HG02943 (cell line): ENCODE measurements around the gene NAP1L1.

Source experiments
- ATAC-seq: cut with Tn5 transposase; IDR thresholded peaks from one replicate; pipeline ENCODE4 v1.9.1; 2021; ENCODE audit warnings: mild to moderate bottlenecking, low read depth, moderate library complexity; ENCODE audit not compliant: unreplicated experiment

NAP1L1 gene

DNA sequence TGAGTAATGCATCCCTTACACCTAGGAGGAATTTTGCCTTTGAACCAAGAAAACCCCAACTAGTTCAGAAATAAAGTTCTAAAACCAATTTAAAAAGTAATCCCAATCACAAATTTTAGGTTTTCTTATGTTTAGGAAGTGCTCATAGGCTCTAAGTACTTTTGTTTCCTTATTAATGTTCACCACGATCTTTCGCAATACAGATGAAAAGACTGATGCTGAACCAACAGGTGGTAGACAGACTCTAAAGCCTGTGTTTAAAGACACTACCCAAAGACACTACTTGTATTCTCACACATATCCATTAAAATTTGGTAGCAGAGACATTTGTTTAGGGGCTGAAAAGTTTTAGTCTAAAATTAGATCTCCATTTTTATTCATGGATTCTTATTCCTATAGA, 42.3 kb downstream of the NAP1L1 start:
- ATAC-seq = no peak

DNA sequence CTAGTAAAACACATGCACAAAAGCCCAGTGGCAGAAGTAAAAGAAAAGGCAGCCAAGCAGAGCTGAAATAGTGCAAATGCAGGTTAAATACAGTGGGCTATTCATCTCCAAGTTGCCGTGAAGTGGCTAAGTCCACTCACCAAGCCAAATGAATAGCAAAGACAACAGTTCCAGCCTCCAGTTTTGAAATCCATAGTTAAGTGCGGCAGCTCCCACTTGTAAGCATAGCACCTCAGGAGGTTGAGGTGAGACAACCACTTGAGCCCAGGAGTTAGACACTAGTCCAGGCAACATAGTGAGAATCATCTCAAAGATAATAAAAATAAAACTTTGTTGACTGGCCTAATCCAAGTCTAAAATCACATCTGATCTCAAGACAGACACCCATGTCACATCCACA, 43.1 kb downstream of the NAP1L1 start:
- no peak for ATAC-seq

DNA sequence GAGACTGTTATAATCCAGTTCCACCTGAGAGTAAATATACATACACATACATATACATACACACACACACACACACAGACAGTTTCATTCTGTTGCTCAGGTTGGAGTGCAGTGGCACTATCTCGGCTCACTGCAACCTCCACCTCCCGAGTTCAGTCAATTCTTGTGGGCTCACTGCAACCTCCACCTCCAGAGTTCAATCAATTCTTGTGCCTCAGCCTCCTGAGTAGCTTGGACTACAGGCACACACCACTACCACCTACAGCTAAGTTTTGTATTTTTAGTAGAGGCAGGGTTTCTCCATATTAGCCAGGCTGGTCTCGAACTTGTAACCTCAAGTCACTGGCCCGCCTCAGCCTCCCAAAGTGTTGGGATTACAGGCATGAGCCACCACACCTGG, 44.0 kb downstream of the NAP1L1 start:
- ATAC-seq = no peak

DNA sequence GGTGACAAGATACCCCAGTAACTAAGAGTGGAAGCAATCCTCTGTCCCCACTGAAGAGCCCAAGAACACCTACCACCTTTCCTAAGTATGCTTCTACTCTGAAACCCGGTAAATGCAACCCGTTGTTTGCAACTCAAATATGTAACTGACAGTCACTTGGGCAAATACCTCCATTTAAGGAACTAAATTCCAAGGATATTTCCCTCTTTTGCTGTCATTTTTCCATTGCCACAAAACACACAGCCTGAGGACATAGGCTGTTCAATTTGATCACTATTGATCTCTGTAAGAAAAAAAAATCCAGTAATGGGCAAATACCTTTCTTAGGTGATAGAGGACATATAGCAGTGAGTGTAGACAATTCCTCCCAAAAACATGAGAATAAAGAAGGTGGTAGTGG, 46.3 kb downstream of the NAP1L1 start:
- no peak for ATAC-seq

DNA sequence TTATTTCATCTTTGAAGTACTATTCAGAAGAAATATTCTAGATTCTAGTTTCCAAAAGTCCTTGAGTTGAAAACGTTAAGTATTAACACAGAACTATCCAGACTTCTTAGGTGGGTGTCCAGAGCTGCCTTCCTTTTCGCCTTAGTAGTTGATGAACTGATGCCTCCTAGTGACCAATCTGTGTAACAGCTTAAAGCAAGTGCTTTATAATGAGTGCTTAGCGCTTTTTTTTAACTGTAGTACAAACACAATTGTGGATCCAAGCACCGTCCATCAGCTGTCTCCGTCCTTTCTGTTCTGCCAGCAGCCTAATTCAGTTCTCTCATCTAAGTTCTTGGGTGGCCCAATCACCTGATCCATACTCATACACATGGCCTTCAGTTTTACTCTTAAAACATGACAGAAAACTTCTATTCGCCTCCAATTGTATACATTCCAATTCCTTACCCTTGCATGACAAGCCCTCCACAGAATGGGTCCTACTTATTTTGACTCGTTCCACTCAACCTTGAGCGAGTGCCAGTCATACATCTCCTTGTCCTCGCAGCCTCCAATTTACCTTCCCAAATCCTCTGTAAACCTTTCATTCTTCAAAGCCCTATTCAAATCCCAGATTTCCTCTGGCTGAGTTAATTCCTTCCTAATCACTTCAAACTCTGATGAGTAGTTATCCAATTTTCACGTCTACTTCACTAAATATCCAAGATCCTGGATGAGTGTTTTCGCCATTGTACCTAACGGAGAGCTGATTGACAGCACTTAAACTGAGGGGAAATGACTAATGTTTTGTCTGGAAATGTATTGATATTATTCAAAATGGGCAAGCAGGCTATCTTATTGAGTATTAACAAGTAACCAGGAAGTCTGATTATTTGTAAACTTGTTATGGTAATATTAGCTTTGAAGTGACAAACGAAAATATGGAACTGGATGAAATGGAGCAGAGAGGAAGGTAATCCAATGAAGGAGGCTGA, 47.1 kb downstream of the NAP1L1 start:
- peak; percentile 40 for ATAC-seq

DNA sequence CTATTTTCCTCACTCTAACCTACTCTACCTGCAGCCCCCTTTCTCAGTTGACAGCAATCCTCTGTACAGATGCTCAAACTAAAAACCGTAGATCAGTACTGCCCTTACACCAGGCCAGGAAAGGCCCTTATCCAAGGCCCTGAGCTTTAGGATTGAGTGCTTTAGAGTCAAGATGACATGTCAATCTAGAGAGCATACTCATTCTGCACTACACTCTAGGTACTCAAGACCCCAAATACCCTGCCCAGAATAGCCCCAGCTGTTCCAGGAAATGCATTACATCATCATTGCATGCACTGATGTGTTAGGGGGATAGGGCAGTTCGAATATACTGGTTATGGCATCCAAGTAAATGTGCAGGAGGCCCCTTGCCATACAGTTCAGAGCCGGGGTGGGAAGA, 49.4 kb downstream of the NAP1L1 start:
- ATAC-seq = no peak

DNA sequence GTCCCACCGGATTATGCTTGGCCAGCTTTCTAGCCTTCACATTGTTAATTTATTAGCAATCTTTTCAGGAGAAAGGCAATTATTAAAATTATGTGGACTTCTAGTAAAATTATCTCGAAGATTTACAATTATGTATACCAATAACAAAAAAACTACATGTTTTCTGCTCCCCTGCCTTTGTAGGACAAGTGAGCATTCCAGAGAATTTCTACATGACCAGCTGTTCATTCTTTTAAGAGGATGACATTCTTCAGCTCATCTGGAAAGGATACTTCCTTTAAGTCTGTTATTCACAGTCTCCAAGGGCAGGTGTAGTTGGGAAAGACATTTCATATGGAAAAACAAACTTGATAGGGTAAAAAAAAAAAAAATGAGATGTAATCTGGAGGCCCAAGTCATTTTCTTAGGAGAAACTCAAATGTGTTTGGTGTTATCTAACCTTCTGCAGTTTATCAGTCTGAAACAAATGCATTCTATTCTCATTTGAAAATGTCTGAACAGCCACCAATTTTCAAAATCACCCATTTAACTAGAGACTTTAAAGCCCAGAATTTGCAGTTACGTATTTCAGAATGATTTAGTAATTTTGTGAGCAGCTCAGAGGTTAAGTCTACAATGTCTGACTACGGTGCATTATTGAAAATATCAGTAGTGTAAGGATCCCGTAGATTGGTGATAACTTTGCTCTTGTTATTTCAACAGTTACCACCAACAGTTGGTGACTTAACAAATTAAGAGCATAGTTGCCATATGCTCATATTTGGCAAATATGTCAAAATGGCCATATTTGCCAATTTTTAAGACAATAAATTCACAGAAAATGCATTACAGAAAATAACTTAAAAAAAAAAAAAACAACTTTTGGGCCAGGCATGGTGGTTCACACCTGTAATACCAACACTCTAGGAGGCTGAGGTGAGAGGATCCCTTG, 51.1 kb downstream of the NAP1L1 start:
- ATAC-seq = no peak

DNA sequence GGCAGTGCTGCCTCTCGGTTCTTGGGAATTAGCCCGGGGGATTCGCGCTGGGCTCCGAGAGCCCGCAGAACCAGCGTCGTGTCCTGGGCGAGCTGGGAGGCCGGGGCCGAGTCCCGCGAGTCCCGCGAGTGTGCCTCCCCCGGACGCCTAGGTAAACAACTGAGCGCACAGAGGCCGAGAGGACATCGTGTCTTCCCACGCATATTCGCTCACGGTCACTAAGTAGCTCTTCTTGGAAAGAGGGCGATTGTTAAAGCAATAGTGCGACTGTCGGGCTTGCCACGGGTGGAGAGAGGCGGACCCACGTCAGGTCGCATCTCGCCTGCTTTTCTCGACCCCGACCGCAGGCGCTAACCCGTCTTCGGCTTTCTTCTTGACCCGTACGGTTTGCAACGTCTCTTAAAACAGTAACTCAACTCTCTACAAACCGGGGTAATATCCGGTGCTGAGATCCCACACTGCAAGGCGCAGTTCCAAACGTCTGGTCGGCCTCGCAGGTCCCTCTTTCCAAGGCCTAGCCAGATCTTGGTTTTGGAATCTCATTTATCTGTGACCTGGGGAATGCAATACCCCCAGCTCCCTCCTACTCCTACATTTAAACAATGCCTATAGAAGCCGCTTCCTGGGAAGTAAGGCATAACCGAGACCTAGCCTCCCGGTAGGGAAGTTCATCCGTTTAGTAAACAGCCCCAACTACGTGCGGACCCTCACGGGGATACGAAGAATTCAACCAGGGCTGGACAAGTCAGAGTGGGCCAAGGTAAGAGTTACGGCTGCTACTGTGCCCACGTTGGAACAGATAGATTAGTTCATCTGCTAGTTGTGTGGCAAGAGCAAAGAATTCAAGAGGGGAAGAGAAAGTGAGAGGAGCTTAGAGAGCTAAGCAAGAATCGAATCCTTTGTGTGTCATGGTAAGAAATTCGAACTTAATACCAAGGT, 52.2 kb downstream of the NAP1L1 start:
- ATAC-seq = peak; percentile 25

DNA sequence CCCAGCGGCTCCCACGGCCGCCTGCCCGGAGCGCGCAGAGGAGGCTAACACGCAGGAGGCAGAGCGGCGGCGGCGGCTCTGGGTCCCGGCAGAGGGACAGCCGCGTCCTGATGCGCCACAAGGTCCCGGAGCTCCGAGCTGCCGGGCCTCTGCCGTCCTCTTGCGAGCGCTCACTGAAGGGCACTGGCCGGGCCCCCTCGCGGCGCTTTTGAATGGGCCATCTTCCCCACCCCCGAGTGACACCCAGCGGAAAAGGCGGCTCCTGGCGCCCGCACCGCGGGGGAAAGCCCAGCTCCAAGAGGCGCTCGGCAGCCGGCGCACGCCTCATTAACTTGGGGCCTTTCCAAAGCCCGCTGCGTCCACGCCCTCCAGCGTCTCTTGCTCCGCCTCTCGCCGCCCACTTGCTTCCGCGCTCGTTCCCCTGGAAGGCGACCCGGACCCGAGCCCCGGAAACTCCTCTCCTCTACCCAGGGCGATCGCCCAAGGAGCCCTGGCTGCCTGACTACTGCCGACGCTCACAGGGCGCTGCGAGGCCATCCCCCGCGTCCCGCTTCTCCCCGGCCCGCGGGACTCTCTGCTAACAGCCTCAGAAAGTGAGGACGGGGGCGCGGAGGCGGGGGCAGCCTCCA, 53.0 kb downstream of the NAP1L1 start, which contains the start of gene PHLDA1:
PHLDA1 (minus strand) TSS at position 363 of the 629 bp plus-strand sequence.
- ATAC-seq = peak; percentile 78

DNA sequence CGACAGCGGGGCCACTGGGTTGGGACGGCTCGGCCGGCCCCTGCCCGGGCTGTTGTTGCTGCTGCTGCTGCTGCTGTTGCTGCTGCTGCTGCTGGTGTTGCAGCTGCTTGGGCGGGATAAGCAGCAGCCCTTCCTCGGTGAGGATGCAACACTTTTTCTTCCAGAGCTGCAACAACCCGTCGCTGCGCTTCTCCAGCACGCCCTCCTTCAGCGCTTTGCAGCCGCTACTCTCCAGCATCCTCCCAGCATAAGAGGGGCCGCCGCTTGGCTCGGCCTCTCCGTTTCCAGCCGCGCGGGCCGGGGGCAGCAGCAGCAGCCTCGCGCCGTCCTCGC, 53.4 kb downstream of the NAP1L1 start:
- ATAC-seq = peak; percentile 18

DNA sequence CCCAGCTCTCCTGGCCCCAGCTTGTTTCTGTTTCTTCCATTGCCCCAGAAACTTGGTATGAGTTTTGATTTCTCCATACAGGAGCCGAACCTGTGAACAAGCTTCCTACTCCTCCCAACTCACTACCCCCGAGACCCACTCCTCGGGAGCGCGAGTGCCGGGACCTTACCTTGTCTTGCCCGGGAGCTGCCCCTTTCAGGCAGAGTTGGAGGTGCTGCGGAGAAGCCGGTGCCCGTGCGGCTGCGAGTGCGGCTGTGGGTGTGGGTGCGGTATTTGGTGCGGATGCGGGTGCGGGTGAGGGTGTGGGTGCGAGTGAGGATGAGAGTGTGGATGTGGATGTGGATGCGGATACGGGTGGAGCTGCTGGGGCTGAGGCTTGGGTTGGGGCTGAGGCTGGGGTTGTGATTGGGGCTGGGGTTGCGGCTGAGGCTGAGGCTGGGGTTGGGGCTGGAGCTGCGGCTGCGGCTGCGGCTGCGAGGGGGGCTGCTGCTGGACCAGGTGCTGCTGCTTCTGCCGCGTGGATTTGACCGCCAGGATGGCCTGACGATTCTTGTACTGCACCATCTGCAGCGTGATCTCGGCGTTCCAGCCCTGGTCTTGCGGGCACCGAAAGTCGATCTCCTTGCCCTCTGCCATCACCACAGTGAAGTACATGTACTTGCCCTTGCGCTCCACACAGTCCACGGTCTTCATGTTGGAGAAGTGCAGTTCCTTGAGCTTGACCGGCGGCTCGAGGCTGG, 54.0 kb downstream of the NAP1L1 start:
- peak; percentile 9 for ATAC-seq

DNA sequence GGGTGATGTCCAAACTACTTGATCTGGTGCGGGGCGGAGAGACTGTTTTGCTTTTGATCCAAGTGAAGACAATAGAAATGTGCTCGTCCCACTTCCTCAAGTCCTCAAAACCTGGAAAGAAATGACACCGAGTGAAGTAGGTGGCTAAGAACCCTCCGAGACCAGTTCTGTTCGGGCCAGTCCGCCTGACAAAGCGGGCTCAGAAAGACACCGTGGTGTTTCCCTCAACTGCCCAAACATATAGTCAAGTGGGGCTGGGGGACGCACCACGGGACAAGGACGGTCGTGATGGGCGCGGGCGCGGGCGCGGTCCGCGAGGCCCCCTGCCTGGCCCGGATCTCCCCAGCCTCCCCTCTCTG, 54.5 kb downstream of the NAP1L1 start:
- ATAC-seq = no peak

DNA sequence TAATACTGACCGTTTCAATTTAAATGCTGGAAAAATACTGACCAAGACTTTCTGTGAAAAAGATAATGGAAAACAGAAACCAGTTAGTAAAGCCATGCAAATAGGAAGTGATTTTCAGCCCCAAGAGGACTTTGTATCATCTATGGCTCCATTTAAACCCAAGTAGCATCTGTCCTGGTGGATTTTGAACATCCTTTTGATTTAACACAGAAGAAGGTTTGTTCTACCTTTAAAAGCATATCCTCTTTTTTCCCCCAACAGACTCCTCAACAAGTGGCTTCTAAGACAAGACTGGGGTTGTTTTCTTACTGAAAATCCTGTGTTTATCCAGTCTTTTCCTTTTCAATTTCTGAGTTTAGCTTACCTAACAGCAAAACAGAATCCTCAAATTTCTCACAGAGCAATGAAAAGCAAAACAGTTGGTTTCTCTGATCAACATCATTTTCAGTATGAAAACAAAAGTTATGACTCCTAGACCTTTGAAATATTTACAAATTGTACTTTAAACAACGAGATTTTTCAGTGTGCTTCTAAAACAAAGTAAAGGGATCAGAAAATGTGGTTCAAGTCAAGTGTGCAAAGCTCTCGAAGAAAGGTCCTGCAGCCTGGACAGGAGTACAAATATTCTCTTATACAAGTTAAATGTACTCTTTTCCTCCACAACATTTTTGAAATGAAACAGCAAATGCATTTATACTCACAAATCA, 55.8 kb downstream of the NAP1L1 start:
- ATAC-seq = no peak

DNA sequence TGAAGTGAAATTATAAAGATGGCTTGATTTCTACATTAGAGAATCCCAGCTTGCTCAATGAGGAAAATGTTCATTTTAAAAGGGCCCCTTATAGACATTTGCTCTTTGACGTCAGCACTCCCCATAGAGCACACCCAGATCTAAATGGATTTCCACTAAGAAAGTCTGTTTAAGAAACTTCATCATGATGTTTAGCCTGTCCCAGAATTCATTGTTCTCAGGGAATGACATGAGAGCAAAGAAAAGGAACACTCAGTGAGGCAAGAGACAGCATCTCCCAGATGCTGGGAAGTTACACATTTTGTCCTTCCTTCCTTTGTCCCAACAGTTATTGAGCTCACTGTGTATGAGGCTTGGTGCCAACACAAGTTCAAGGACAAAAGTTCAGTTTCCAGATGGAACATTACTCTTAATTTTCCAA, 57.8 kb downstream of the NAP1L1 start:
- ATAC-seq = no peak

DNA sequence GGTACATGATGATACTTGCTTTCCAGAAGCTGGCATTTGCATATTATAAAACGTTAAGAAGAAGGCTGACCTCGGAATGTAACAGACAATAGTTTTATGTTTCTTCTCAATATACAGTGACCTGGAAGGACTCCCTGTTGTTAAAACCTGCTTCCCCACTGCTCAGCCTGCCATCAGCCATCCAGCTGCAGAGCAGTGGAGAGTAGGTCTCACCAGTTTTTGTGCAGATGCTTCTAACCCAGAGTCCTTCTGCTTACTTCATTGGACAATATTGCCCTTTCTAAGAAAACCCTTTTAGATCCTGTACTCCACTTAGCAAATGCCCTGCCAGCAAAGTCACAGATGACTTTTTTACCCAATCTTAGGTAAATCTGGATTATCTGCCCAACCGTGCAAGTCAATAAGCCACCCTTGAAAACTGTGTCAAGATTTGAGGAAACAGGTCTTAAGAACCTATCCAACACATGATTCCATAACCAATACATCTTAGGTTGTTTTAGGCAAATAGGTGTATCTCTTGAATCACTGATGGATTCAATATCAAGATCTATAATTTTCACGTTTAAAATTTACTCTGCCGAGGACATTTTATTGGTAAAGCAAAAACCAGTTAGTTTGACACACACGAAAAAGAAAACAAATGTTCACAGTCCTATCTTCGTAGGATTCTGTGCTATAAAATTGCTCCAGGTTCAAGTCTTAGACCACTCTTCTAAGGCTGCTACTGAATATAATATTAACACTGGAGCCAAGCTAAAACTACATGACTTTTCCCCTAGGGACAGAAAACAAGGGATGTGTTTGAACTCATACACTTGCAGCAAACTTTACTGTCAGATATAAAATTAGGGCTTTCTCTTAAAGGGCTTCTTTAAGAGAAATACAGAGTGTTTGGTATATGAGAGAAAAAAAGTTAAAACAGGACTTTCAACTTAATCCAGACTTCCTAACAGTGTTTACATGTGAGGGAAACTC, 58.6 kb downstream of the NAP1L1 start:
- no peak for ATAC-seq

DNA sequence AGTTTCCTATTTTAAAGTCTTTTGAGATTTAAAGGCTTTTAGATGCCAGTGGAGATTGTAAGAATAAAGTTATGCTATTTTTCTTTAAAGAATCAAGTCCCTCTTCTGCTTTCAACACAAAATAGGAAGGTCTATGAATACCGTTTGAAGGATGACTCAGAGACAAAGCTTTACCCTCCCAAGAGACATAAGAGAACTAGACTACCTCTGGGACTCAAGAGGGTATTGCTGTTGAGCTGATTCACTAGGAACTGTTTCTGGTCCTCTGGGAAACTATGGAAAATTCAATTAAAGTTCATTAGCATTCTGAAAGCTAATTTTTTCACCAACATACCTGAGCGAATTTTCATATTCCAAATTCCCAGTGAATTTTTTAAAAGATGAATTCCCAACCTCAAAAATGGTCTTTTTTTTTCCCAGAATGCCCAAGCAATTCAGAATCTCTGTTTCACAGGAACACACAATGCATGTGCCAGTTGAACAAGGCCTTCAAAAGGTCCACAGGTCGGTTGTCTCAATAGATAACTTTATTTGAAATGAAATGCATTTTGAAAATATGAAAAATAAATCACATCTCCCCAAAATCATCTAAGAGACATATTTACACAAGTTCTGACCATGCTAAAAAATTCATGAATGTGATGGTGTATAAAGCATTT, 59.4 kb downstream of the NAP1L1 start:
- ATAC-seq = no peak
